Fibroblast of lung (primary cell): Measurements from ENCODE around the gene CCDC92.

Source experiments
- CTCF ChIP-seq, 2 donors: IDR thresholded peaks in 1 of 2; conservative IDR thresholded peaks in 1 of 2; 1 replicate in 1 of 2; 2 replicates in 1 of 2; pipeline ENCODE4 v1.5.1; 2011 to 2012; ENCODE audit warnings: low read length in 2 of 2, control low read depth in 1 of 2, inconsistent platforms in 1 of 2, low read depth in 1 of 2, mild to moderate bottlenecking in 1 of 2
- EZH2 ChIP-seq: IDR thresholded peaks from 2 replicates; pipeline ENCODE4 v1.5.1; 2012; ENCODE audit warnings: low read length, control low read depth, mild to moderate bottlenecking; ENCODE audit errors: missing control alignments

DNA sequence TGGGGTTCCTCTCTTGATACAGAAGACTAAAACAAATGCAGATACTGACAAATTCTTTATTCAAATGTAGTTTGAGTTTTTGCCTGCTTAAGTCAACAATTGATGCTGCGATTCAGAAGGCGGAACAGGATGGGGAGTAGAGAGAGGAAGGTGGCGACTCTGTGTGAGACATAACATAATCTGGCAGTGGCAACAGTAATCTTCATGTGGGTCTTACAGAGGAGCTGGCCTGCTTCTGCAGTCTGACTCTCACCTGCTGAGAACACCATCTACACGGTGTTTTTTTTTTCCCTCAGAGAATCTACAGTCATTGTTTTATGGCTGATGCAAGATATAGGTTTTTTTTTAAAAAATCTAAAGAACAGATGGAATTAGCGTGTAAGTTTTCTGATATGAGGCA, 10.1 kb downstream of the CCDC92 start:
- TF ChIP-seq CTCF (conservative IDR thresholded peaks at IDR 0.05 in 1 of 2, IDR thresholded peaks at IDR 0.05 in 1 of 2; ENCODE audit: low read depth in 1 of 2, low read length in 2 of 2) = no peak
- TF ChIP-seq EZH2 = no peak
